SK-N-SH (cell line): ENCODE data around the gene HINT3. TPM values are rescaled to one million over a fixed set of nuclear protein-coding genes. Genes with fewer than 3 reads are reported as not detected.
A peak's percentile ranks its signal among the peaks of the same experiment; 100 is the strongest.

Experiments used
- CTCF ChIA-PET: fragments of 300-600, 350-600 bp; formaldehyde crosslinking; extraction: SDS; loops from one replicate; lab custom pipeline; 2021; lab: Yijun Ruan, JAX
- POLR2A ChIA-PET: fragments of 350-600 bp; sonication (Branson Sonifier 250); formaldehyde crosslinking; extraction: SDS; loops from one replicate; lab custom pipeline; 2020; ENCODE audit warnings: antibody characterized with exemption, inconsistent platforms; lab: Yijun Ruan, JAX
- DNase-seq: peaks from one replicate; pipeline ENCODE4 v3.0.0; 2012
- H2AFZ ChIP-seq: fragments of 200-600 bp; sonication (generic); 2 replicates; pipeline ENCODE4 v1.8.1; 2016; ENCODE audit warnings: antibody characterized with exemption, mild to moderate bottlenecking, low read depth
- H3F3A ChIP-seq: fragments of 200-600 bp; sonication (generic); replicated peaks from 2 replicates; pipeline ENCODE3; 2016; ENCODE audit warnings: antibody characterized with exemption, mild to moderate bottlenecking; ENCODE audit not compliant: insufficient read depth
- H3K27ac ChIP-seq, 2 experiments: fragments of 200-500 bp in 1 of 2; fragments of 200-600 bp in 1 of 2; sonication (Bioruptor generic) in 1 of 2; sonication (generic), shearing (Covaris generic) in 1 of 2; 2 replicates each; pipeline versions ENCODE4 v1.5.1 to v1.6.1; 2014 to 2016; ENCODE audit warnings: low read depth in 2 of 2, inconsistent platforms in 1 of 2, low read length in 1 of 2, mild to moderate bottlenecking in 1 of 2, mixed read lengths in 1 of 2
- H3K27me3 ChIP-seq: fragments of 200-600 bp; sonication (generic), shearing (Covaris generic); 2 replicates; pipeline ENCODE4 v1.6.1; 2016; ENCODE audit warnings: mixed run types; ENCODE audit not compliant: insufficient read depth
- H3K36me3 ChIP-seq, 2 experiments: fragments of 200-500 bp in 1 of 2; fragments of 200-600 bp in 1 of 2; sonication (Bioruptor generic) in 1 of 2; sonication (generic) in 1 of 2; replicated peaks in 1 of 2; 2 replicates each; pipeline versions ENCODE3 to v1.5.1; 2014 to 2016; ENCODE audit warnings: low read length in 1 of 2, mild to moderate bottlenecking in 1 of 2; ENCODE audit not compliant: insufficient read depth in 2 of 2, control insufficient read depth in 1 of 2
- H3K4me1 ChIP-seq, 2 experiments: fragments of 200-500 bp in 1 of 2; fragments of 200-600 bp in 1 of 2; sonication (Bioruptor generic) in 1 of 2; sonication (generic), shearing (Covaris generic) in 1 of 2; 2 replicates each; pipeline versions ENCODE4 v1.5.1 to v1.6.1; 2014 to 2016; ENCODE audit warnings: low read depth in 1 of 2, low read length in 1 of 2, mixed run types in 1 of 2; ENCODE audit not compliant: insufficient read depth in 2 of 2, control insufficient read depth in 1 of 2
- H3K4me2 ChIP-seq: fragments of 200-600 bp; sonication (generic), shearing (Covaris generic); 2 replicates; pipeline ENCODE4 v1.6.1; 2017; ENCODE audit warnings: mixed run types
- H3K4me3 ChIP-seq, 2 experiments: fragments of 200-500 bp in 1 of 2; fragments of 200-600 bp in 1 of 2; sonication (Bioruptor generic) in 1 of 2; sonication (generic), shearing (Covaris generic) in 1 of 2; 2 replicates each; pipeline versions ENCODE4 v1.5.1 to v1.8.1; 2014 to 2016; ENCODE audit warnings: low read depth in 2 of 2, inconsistent platforms in 1 of 2, low read length in 1 of 2, mild to moderate bottlenecking in 1 of 2, mixed read lengths in 1 of 2, moderate library complexity in 1 of 2
- H3K79me2 ChIP-seq: fragments of 200-600 bp; sonication (generic); 2 replicates; pipeline ENCODE4 v1.8.1; 2017; ENCODE audit warnings: mild to moderate bottlenecking; ENCODE audit not compliant: insufficient read depth
- H3K9ac ChIP-seq: fragments of 200-600 bp; sonication (generic); 2 replicates; pipeline ENCODE4 v1.6.1; 2017; ENCODE audit warnings: mixed run types
- H3K9me2 ChIP-seq: fragments of 200-600 bp; sonication (generic); 2 replicates; pipeline ENCODE4 v1.6.1; 2017; ENCODE audit warnings: mixed run types
- H3K9me3 ChIP-seq: fragments of 200-600 bp; sonication (generic); 2 replicates; pipeline ENCODE4 v1.6.1; 2017; ENCODE audit warnings: mixed run types, mild to moderate bottlenecking, moderate library complexity
- H4K20me1 ChIP-seq: fragments of 200-600 bp; sonication (generic); 2 replicates; pipeline ENCODE4 v1.6.1; 2017; ENCODE audit warnings: mild to moderate bottlenecking, mixed run types; ENCODE audit not compliant: insufficient read depth
- CHD2 ChIP-seq: fragments of 150-350 bp; IDR thresholded peaks from 2 replicates; pipeline ENCODE4 v1.6.1; 2018; ENCODE audit warnings: low read length; ENCODE audit not compliant: partially characterized antibody
- EP300 ChIP-seq, 2 experiments: IDR thresholded peaks; 2 replicates each; pipeline versions ENCODE4 v1.4.0 to v1.6.1; 2012; ENCODE audit warnings: borderline replicate concordance in 1 of 2, low read depth in 1 of 2, low read length in 1 of 2
- FOSL2 ChIP-seq: IDR thresholded peaks from 2 replicates; pipeline ENCODE4 v1.4.0; 2012; ENCODE audit warnings: low read depth, mild to moderate bottlenecking, moderate library complexity, borderline replicate concordance
- FOXJ3 ChIP-seq: sonication (generic); formaldehyde crosslinking; IDR thresholded peaks from 2 replicates; pipeline ENCODE4 v1.5.1; 2020; ENCODE audit warnings: mild to moderate bottlenecking, missing genetic modification reagents
- FOXM1 ChIP-seq: IDR thresholded peaks from 2 replicates; pipeline ENCODE4 v1.4.0; 2012; ENCODE audit warnings: low read depth, mild to moderate bottlenecking
- GABPA ChIP-seq: IDR thresholded peaks from 2 replicates; pipeline ENCODE4 v1.4.0; 2012; ENCODE audit warnings: low read depth, mild to moderate bottlenecking
- JUND ChIP-seq: IDR thresholded peaks from 2 replicates; pipeline ENCODE4 v1.4.0; 2012
- MEF2A ChIP-seq: IDR thresholded peaks from 2 replicates; pipeline ENCODE4 v1.4.0; 2012; ENCODE audit warnings: low read depth, borderline replicate concordance
- MXI1 ChIP-seq: IDR thresholded peaks from 2 replicates; pipeline ENCODE4 v1.6.1; 2012; ENCODE audit warnings: mild to moderate bottlenecking, low read depth, low read length, improper control_type of control experiment
- NFIC ChIP-seq: IDR thresholded peaks from 2 replicates; pipeline ENCODE4 v1.4.0; 2012; ENCODE audit warnings: borderline replicate concordance
- POLR2AphosphoS5 ChIP-seq: IDR thresholded peaks from 2 replicates; pipeline ENCODE4 v1.6.1; 2012; ENCODE audit warnings: low read depth, low read length
- RAD21 ChIP-seq: IDR thresholded peaks from 2 replicates; pipeline ENCODE4 v1.6.1; 2012; ENCODE audit warnings: mild to moderate bottlenecking, low read length
- RFX5 ChIP-seq: IDR thresholded peaks from 2 replicates; pipeline ENCODE4 v1.6.1; 2012; ENCODE audit warnings: mild to moderate bottlenecking, improper control_type of control experiment, low read length
- RXRA ChIP-seq: IDR thresholded peaks from 2 replicates; pipeline ENCODE4 v1.4.0; 2012; ENCODE audit warnings: low read depth, mild to moderate bottlenecking, borderline replicate concordance
- SIN3A ChIP-seq: IDR thresholded peaks from 2 replicates; pipeline ENCODE4 v1.6.1; 2012; ENCODE audit warnings: low read depth, mild to moderate bottlenecking, low read length, moderate library complexity, borderline replicate concordance
- SMC3 ChIP-seq: IDR thresholded peaks from 2 replicates; pipeline ENCODE4 v1.6.1; 2012; ENCODE audit warnings: low read depth, low read length, improper control_type of control experiment
- TAF1 ChIP-seq: IDR thresholded peaks from 2 replicates; pipeline ENCODE4 v1.6.1; 2012; ENCODE audit warnings: low read depth, mild to moderate bottlenecking, low read length, moderate library complexity, borderline replicate concordance
- TCF12 ChIP-seq: IDR thresholded peaks from 2 replicates; pipeline ENCODE4 v1.4.0; 2012
- TEAD4 ChIP-seq: IDR thresholded peaks from 2 replicates; pipeline ENCODE4 v1.4.0; 2012; ENCODE audit warnings: mild to moderate bottlenecking, borderline replicate concordance; ENCODE audit not compliant: insufficient read depth
- YY1 ChIP-seq: IDR thresholded peaks from 2 replicates; pipeline ENCODE4 v1.4.0; 2012; ENCODE audit warnings: low read depth, mild to moderate bottlenecking
- WGBS: methylation state at CpG from one replicate; pipeline ENCODE4 v1.1.6; 2017; ENCODE audit warnings: low lambda C conversion rate; 5-methylcytosine and 5-hydroxymethylcytosine counted together
- polyA plus RNA-seq, 3 experiments: library from polyadenylated mRNA; depleted of rRNA; stranded (reverse); fragments of >200 nt; gene quantifications; 2 replicates each; pipeline ENCODE4 v1.2.3, GENCODE V29; 2012
- TF ChIP-seq, protein P1 (sequence below): IDR thresholded peaks from 2 replicates; pipeline ENCODE4 v1.4.0; 2012; ENCODE audit warnings: low read depth, borderline replicate concordance
- TF ChIP-seq, protein P2 (sequence below): fragments of 150-350 bp; IDR thresholded peaks from 2 replicates; pipeline ENCODE4 v1.6.1; 2017; ENCODE audit warnings: antibody characterized with exemption, low read length, low read depth, borderline replicate concordance
- TF ChIP-seq, protein P3 (sequence below): IDR thresholded peaks from 2 replicates; pipeline ENCODE4 v1.6.1; 2012; ENCODE audit warnings: mild to moderate bottlenecking, low read depth, low read length, moderate library complexity
- TF ChIP-seq, protein P4 (sequence below): fragments of 150-350 bp; IDR thresholded peaks from 2 replicates; pipeline ENCODE4 v1.6.1; 2016; ENCODE audit warnings: mild to moderate bottlenecking, low read depth, low read length
- TF ChIP-seq, protein P5 (sequence below): IDR thresholded peaks from 2 replicates; pipeline ENCODE4 v1.4.0; 2012; ENCODE audit warnings: low read depth, borderline replicate concordance

The HINT3 gene
- polyA plus RNA-seq, 1 of the 3 experiments (the other 2 are of a cell fraction), result 1.8 TPM

DNA sequence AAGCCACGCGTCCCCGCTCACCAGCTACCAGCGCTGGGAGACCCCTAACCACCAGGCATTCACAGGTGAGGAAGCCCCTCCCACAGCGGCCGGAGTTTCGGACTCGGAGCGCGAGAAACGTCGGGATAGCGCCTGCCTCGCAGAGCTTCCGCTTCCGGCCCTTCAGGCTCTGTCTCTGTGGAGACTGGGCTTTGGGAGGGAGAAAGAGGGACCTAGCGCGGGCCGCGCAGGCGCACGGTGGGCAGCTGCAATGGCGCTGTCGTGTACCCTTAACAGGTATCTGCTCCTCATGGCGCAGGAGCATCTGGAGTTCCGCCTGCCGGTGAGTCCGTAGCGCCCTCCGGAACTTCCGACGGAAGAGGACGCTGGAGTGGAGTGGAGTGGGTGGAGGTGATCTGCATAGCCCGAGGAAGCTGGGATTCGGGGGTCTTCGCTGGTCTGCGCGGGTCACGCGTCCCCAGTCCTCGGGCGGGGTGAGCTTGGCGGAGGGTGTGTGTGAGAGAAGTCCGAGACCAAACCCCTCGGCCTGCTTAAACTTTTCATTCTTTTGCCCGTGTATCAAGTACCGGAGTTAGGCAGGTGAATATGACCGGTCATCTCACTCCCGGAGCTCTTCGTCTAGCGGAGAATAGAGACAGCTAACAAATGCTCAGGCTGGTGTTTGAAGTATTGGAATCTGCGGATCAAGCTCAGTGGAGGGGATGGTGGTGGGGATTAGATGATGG lies 29.9 kb downstream of the HINT3 start, which contains the start of gene TRMT11:
TSS of gene TRMT11 (plus strand) at position 240 of the 725 bp plus-strand sequence. CDS start at position 251, 11 bp downstream.
- H3K27ac ChIP-seq, result peak within 1 kb of the TSS; percentile 53 to 87; a peak in 3 of 4 replicates
- WGBS, result 4% methylated on average over 34 of the region's 52 CpGs
- no peaks in the 10 kb centered on the region for H3K9me2 ChIP-seq
- H3K4me2 ChIP-seq, result peak within 1 kb of the TSS; percentile 91
- ChIA-PET POLR2A (interaction anchor here (0.6 to 2.9 kb wide), 10 partner anchors 9 to 1532 kb away, joined by 3 to 23 read pairs (median 5); partner anchors contain the start of genes HDDC2, MTCL3, NCOA7 and RNF146), CTCF (interaction anchor here (0.6 to 3.7 kb wide), 11 partner anchors 10 to 228 kb away, joined by 3 to 35 read pairs (median 4); partner anchors contain the start of gene HINT3)
- peak; percentile 91 for DNase-seq
- H3K36me3 ChIP-seq, result no peaks in the 10 kb centered on the region
- H3K9ac ChIP-seq, result peak within 1 kb of the TSS; percentile 78
- no peaks in the 10 kb centered on the region for H3K27me3 ChIP-seq
- H4K20me1 ChIP-seq, result no peaks in the 10 kb centered on the region
- H3K79me2 ChIP-seq, result peaks cover 27% of the 10 kb centered on the region; the same call in 1 of the 2 replicates
- peaks cover 17% of the 10 kb centered on the region for H3F3A ChIP-seq
- H3K9me3 ChIP-seq, result no peaks in the 10 kb centered on the region
- peaks cover 3 to 21% of the 10 kb centered on the region in 2 experiments for H3K4me1 ChIP-seq
- H3K4me3 ChIP-seq, result peak within 1 kb of the TSS; percentile 88 to 98
- peak within 1 kb of the TSS; percentile 99 for H2AFZ ChIP-seq
- TF ChIP-seq RAD21 (no peak), TEAD4 (no peak), NFIC (no peak), TAF1 (peak; percentile 89), SMC3 (no peak), FOXJ3 (CRISPR knock-in tag) (no peak), CHD2 (peak; percentile 95), FOXM1 (no peak), MEF2A (no peak), RXRA (no peak), FOSL2 (no peak), YY1 (peak; percentile 86), TCF12 (peak; percentile 25; the same call in 1 of the 2 replicates), MXI1 (peak; percentile 70), RFX5 (no peak), EP300 (IDR thresholded peaks at IDR 0.05; ENCODE audit: borderline replicate concordance in 1 of 2, low read depth in 1 of 2, low read length in 1 of 2) (0 out of 4 replicates have a peak, but pooled peaks of 1 of the 2 experiments have one; percentile 2), SIN3A (peak; percentile 70; the same call in 1 of the 2 replicates), POLR2AphosphoS5 (peak; percentile 95), JUND (no peak), GABPA (peak; percentile 88)
- TF ChIP-seq, protein P1, sequence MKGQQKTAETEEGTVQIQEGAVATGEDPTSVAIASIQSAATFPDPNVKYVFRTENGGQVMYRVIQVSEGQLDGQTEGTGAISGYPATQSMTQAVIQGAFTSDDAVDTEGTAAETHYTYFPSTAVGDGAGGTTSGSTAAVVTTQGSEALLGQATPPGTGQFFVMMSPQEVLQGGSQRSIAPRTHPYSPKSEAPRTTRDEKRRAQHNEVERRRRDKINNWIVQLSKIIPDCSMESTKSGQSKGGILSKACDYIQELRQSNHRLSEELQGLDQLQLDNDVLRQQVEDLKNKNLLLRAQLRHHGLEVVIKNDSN, result no peak
- TF ChIP-seq, protein P2, sequence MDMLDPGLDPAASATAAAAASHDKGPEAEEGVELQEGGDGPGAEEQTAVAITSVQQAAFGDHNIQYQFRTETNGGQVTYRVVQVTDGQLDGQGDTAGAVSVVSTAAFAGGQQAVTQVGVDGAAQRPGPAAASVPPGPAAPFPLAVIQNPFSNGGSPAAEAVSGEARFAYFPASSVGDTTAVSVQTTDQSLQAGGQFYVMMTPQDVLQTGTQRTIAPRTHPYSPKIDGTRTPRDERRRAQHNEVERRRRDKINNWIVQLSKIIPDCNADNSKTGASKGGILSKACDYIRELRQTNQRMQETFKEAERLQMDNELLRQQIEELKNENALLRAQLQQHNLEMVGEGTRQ, result no peak
- TF ChIP-seq, protein P3, sequence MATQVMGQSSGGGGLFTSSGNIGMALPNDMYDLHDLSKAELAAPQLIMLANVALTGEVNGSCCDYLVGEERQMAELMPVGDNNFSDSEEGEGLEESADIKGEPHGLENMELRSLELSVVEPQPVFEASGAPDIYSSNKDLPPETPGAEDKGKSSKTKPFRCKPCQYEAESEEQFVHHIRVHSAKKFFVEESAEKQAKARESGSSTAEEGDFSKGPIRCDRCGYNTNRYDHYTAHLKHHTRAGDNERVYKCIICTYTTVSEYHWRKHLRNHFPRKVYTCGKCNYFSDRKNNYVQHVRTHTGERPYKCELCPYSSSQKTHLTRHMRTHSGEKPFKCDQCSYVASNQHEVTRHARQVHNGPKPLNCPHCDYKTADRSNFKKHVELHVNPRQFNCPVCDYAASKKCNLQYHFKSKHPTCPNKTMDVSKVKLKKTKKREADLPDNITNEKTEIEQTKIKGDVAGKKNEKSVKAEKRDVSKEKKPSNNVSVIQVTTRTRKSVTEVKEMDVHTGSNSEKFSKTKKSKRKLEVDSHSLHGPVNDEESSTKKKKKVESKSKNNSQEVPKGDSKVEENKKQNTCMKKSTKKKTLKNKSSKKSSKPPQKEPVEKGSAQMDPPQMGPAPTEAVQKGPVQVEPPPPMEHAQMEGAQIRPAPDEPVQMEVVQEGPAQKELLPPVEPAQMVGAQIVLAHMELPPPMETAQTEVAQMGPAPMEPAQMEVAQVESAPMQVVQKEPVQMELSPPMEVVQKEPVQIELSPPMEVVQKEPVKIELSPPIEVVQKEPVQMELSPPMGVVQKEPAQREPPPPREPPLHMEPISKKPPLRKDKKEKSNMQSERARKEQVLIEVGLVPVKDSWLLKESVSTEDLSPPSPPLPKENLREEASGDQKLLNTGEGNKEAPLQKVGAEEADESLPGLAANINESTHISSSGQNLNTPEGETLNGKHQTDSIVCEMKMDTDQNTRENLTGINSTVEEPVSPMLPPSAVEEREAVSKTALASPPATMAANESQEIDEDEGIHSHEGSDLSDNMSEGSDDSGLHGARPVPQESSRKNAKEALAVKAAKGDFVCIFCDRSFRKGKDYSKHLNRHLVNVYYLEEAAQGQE, result peak; percentile 37; the same call in 1 of the 2 replicates
- TF ChIP-seq, protein P4, sequence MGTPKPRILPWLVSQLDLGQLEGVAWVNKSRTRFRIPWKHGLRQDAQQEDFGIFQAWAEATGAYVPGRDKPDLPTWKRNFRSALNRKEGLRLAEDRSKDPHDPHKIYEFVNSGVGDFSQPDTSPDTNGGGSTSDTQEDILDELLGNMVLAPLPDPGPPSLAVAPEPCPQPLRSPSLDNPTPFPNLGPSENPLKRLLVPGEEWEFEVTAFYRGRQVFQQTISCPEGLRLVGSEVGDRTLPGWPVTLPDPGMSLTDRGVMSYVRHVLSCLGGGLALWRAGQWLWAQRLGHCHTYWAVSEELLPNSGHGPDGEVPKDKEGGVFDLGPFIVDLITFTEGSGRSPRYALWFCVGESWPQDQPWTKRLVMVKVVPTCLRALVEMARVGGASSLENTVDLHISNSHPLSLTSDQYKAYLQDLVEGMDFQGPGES, result no peak
- TF ChIP-seq, protein P5, sequence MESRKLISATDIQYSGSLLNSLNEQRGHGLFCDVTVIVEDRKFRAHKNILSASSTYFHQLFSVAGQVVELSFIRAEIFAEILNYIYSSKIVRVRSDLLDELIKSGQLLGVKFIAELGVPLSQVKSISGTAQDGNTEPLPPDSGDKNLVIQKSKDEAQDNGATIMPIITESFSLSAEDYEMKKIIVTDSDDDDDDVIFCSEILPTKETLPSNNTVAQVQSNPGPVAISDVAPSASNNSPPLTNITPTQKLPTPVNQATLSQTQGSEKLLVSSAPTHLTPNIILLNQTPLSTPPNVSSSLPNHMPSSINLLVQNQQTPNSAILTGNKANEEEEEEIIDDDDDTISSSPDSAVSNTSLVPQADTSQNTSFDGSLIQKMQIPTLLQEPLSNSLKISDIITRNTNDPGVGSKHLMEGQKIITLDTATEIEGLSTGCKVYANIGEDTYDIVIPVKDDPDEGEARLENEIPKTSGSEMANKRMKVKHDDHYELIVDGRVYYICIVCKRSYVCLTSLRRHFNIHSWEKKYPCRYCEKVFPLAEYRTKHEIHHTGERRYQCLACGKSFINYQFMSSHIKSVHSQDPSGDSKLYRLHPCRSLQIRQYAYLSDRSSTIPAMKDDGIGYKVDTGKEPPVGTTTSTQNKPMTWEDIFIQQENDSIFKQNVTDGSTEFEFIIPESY, result peak; percentile 93; the same call in 1 of the 2 replicates
